ENCODE results near the gene SPACA7.
"Not testable (repeated sequence)": the region's sequence is repeated elsewhere in the genome, so short reads cannot be mapped to it uniquely, and the experiment has no call there.

The SPACA7 gene

DNA sequence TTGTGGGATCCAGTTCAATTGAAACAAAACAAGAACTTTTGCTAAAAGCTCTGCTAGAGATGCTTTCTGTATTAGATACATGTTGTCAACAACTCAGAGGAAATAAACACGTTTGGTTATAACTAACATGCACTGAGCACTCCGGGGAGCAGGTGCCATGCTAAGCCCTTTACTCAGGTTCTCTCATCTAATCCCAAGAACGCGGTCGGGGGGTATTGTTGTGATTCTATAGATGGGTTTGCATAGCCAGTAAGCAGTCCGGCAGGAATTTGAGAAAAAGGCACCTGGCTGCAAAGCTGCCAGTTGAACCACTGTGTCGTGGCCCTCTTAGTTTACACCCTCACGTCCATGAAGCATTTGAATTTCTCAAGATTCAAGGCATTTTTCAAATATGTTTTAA is 24.3 kb upstream of the SPACA7 start:
- DNase-seq = no peak

DNA sequence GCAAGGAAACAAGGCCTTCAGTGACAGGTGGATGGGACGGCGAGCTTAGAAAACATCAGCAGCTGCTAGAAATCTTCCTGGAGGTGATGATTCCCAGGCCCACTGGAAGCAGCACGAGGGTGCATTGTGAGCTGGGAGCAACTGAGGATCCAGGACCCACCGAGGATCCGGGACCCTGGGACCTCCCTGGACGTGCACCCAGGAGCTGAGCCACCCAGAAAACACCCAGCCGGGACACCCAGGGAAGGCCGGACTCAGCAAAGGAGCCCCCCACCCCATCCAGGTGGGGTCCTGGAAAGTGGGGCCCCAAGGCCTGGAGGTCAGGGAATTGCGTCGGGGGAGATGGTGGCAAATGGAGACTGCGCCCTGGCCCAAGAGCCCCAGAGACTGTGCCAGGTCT is 22.3 kb upstream of the SPACA7 start:
- no peak for DNase-seq

DNA sequence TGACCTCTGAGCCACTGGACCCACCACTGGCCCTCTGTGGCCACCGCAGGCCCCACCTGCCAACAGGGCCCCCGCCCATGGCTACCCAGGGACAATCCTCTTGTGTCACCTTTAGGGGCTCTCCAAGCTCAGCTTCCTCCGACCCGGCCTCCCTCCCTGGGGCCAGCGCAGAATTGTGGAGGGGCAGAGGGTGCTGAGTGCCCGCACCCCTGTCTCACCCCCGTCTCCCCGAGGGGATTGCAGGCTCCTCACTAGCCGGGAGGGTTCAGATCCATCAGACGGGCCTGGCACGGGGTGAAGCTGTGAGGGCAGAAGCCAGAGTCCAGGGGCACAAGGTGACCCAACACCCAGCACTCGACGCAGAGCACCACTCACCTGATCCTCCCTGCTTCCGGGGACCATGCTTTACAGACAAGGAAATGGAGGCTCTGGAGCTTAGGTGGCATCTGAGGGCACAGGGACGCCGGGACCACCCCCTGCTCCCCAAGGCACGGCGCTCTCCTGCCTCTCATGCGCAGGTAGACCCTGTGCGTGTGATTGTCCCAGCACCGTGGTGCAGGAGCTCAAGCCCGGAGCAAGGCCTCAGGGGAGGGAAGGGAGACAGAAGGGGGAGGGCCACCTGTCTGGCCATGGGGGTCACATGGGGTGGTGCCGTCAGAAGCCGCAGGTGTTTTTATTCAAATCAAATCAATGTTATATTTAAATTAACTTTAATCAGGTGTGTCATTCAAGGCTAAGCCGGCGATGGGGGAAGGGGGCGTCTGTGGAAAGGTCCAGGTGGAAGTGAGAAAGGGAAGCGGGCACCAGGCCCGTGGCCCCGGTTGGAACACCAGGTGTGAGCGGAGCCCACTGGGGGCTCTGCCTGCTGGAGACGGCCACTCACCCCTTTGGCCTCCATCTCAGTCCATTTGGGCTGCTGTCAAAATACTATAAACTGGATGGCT is 21.6 kb upstream of the SPACA7 start:
- DNase-seq = no peak

DNA sequence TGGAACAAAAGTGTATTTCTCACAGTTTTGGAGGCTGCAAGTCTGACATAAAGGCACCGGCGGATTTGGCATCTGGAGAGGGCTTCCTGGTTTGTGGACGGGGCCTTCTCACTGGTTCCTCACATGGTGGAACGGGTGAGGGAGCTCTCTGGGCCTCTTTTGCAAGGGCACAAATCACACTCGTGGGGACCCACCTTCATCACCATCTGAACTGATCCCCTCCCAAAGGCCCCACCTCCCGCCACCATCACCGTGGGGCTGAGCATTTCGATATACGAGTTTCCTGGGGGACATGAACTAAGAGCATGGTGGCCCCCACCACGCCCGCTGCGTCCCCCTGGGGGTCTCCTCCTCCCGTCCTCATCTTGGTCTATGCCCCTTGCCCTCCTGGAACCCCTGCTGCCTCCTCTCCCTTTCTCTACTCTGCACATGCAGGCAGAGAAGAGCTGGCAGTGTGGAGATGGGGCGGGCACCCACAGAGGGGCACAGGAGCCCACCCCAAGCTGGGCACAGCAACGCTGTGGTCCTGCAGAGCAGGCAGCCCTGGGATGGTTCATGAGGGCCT is 20.8 kb upstream of the SPACA7 start:
- DNase-seq = no peak

DNA sequence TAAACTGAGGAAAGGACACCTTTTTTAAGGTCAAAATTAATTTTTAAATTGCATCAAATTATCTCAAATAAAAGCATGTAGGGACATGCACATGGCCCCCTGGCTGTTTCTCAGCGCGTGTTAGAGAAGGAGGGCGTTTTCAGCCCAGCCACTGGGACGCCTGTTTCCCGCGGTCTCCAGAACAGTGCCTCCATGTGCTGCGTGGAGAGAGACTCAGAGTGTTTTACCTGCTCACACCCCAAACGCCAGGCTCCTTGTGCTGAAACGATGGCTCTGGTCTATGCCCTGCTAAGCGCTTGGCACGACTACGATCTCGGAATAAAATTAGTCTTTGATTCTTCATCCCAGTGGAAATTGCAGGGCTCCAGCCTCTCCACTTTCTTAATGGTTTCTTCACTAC is 20.0 kb upstream of the SPACA7 start:
- DNase-seq = no peak

DNA sequence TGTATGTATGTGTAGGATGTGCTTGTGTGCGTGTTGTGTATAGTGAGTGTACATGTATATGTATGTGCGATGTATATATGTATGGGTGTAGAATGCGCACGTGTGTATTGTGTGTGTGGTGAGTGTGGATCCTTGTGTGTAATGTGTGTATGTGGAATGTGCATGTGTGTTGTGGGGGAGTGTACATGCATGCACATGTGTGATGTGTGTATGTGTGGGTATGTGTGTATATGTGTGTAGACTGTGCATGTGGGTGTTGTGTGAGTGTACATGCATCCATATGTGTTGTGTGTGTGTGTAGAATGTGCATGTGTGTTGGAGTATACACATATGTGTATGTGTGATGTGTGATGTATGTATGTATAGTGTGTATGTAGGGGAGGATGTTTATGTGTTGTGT is 18.0 kb upstream of the SPACA7 start:
- DNase-seq = no peak

DNA sequence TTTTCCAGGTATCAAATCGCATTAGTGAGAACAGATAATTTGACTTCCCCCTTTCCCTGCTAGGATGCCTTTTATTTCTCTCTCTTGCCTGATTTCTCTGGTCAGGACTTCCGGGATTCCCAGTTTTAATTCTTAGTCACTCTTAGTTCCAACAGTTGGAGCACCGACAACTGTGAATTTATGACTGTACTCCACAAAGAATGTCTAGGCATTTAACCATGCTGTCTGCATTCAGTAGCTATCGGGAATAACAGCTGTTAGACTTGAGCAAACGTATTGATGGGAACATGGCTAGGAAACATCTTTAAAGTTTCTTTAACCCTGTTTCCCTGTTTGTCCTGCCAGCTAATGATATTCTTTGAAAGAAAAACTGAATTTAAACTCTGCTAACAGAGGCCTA is 14.1 kb upstream of the SPACA7 start:
- no peak for DNase-seq

DNA sequence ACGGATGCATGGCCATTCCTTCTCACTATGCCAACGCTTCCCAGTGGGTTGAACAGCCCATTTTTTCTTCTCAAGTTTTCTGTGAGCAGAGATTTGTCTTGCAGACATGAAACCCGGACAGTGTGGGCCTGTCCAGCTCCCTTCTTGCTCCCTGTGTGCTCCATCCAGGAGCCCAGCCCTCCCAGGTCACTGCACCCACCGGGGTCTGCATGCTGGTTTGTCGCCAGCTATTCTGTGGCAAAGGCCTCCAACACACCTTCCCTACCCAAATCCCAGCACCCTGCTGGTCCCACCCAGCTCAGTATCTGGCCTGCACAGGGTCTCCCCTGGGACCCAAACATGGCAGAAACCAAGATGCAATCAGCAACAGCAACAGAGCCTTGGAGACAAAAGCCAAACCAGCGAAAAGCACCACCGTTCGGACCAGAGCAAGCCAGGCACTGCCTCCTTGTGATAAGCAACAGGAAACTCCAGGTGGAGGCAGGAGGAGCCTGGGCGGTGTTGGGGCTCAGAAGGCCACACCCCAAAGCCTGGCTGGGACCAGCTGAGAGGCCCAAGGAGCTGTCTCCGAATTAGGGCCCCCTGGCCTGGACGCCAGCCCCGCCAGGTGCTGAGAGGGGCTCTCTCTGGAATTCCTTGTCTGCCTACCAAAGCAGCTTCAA is 12.2 kb upstream of the SPACA7 start:
- DNase-seq = no peak

DNA sequence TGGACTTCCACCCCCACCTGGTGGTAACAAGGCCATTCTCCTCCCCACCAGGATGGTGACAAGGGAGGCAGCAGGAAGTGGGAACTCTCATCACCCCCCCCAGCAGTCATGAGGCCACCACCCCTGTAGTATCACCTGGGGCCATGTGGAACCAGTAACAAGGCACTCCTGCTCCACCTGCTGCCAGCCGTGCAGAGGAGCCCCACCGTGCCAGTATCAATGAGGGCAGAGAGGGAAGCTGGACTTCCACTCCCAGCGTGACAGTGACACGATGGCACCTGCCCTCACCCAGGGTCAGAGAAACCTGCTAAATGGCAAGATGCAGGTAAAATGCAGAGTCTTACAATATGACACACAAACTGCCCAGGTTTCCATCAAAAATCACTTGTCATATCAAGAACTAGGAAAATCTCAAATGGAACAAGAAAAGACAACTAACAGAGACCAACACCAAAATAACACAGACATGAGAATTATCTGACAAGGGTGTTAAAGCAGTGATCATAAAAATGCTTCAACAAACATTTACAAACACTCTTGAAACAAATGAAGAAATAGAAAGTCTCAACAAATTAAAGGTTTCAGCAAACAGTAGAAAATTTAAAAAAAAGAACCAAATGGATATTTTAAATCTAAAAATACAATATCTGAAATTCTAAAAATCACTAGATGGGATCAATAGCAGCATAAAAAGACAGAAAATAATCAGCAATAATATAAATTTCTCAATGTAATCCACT is 9.1 kb upstream of the SPACA7 start:
- no peak for DNase-seq

DNA sequence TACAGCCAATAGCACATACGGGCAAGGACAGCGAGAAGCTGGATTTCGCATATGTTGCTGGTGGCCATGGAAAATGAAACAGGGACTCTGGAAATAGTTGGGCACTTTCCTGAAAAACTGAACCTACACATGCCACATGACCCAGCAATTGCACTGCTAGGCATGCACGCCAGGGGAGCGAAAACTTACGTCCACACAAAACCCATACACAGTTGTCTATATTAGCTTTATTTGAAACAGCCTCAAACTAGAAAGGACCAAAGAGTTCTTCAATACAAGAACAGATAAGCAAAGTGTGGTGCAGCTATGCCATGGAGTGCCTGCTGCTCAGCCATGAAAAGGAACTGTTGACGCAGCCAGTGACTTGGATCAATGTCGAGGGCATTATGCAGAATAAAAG is 7.3 kb upstream of the SPACA7 start:
- DNase-seq = no peak

DNA sequence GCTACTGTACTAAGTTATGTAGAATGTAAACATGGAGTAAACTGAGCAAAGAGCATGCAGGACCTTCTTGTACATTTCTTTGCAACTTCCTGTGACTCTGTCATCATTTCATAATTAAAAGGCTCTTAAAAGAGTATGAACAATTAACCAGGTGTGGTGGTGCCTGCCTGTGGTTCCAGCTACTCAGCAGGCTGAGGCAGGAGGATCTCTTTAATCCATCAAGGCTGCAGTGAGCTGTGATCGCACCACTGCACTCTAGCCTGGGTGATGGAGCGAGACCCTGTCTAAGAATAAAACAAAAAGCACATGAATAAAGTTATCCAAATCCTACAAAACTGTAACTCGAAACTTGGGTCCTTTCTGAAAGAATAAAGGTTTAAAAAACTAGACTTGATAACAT is 5.8 kb upstream of the SPACA7 start:
- DNase-seq = no peak

DNA sequence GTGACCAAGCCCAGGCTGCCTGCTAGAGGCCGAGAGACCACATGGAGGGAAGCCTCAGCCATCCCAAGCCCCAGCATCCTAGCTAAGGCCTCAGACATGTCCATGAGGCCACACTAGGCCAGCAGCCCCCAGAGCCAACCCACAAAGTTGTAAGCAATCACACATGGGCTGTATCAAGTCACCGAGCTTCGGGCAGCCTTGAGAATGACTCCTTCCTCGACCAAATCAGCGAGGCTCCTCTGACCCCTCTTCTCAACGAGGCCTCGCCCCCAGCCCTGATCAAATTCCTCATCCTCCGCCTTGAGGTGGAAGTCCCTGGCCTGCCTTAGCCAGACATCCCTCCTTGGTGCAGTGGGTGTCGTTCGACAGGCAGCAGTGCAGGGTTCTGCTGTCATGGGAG is 1.9 kb upstream of the SPACA7 start:
- no peak for DNase-seq

DNA sequence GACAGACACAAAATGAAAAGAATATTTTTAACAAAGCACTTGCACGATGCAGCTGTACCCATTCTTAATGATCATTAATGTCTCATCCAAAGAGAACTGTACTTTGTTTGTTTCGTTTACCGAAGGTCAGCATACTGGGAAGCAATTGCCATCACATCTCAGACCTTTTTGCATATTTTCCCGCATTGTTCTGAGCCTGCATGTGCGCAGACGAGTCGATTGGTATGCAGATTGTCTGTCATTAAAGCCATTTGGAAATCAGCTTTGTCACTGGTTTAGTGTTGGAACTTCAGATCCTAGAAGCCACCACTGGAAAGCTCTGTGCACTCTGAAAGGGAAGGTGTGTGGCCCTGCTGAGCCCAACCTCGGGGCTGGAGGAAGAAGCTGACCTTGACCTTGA is 15.6 kb downstream of the SPACA7 start:
- no peak for DNase-seq

DNA sequence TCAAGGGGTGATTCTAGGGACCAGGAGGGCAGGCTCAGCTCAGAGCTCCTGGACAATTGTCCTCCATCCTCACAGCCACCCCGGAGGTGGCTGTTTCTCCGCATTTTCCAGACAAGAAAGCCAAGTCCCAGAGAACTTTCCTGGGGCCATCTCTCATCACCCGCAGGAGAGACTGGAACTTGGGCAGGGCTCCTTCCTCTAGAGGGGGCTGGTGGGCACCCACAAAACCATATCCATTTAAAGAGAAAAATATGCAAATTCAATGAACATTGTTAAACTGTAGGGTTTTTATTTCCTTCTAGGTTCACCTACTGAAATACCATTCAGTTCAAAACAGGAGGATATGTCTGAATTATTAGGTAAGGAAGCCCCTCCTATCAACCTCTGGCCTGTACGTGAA is 16.6 kb downstream of the SPACA7 start:
- no peak for DNase-seq

DNA sequence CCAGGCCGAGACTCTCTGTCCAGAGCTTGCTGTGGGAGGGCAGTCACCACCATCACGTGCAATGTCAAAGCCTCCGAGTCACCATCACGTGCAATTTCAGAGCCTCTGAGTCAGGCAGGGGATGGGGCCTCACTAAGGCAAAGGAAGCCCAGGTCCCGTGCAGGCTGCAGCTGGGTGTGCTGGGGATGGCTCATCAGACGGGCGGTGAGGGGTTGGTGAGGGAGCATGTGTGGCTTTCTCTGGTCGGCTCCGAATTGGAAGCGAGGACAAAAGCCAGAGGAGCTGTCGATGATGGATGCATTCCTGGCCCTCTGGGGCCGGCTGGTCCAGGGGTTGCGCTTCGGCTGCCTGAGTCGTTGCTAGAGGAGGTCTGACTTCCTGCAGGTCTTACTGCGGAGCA is 18.9 kb downstream of the SPACA7 start:
- DNase-seq = not testable (repeated sequence)

DNA sequence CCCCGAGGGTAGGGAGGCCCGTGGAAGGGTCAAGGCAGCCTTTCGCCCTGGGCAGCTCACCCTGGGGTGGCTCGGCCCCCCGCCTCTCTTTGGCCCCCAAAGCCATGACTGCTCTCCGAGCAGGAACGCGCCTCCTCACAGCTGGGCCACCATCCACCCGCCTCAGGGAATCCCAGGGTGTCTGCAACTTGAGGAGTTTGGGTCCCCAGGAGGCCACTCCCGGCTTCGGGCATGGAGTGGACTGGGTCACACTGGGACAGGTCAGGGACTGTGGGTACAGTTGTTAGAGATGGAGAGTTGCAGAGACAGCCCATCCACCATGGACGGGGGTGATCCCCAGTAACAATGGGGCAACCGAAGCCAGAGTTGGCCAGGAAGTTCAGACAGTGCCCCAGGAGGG is 19.8 kb downstream of the SPACA7 start:
- not testable (repeated sequence) for DNase-seq

DNA sequence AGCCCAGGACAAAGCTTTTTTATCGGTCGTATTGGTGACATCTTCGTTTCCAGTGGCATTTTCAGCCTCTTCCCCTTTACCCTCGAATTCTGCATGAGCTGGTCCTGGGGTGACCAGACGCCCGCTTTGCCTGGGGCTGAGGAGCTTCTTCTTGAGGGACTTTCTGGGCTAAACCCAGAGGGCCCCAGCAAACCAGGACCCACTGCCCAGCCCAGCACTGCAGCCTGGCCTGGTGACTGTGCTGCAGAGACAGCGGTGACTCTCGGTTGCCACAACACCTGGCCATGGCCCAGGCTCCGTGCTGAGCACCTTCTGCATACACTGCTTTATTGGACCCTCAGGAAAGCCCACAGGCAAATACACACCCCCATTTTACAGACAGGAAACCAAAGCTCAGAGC is 21.0 kb downstream of the SPACA7 start:
- no peak for DNase-seq

DNA sequence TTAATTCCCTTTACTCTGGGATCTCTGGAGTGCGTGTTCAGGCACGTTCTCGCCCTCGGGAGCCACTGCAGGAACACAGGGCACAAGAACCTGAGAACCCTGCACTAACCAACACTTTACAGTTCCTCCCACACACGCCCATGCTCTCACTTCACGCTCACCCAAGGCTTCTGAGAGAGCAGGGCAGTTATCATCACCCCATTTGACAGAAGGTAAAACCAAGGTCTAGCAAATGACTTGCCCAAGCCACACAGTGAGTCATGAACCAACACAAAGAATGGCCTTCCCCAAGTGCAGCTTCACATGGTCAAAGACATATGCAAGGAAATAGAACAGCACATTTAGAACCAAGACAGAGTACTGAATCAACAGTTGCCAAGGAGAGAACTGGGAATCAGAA is 22.2 kb downstream of the SPACA7 start:
- not testable (repeated sequence) for DNase-seq

DNA sequence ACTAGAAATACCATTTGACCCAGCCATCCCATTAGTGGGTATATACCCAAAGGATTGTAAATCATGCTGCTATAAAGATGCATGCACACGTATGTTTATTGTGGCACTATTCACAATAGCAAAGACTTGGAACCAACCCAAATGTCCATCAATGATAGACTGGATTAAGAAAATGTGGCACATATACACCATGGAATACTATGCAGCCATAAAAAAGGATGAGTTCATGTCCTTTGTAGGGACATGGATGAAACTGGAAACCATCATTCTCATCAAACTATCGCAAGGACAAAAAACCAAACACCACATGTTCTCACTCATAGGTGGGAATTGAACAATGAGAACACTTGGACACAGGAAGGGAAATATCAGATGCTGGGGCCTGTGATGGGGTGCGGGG is 33.7 kb downstream of the SPACA7 start:
- not testable (repeated sequence) for DNase-seq

DNA sequence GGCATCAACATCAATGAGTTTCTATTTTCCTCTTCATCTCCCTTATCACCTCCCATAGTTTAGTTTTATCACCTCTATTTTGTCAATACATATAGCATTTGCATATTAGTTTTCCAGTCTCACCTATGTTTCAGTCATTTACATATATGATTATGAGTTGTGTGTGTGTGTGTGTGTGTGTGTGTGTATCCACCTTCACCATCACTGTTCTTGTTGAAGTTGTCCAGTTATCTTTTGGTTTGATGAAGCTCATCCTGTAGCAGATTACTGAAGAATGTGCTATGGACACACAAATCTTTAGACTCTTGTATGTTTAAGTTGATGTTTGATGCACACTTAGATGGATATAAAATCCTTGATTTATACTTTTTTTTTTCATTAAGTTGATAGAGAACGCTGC is 40.5 kb downstream of the SPACA7 start:
- no peak for DNase-seq

DNA sequence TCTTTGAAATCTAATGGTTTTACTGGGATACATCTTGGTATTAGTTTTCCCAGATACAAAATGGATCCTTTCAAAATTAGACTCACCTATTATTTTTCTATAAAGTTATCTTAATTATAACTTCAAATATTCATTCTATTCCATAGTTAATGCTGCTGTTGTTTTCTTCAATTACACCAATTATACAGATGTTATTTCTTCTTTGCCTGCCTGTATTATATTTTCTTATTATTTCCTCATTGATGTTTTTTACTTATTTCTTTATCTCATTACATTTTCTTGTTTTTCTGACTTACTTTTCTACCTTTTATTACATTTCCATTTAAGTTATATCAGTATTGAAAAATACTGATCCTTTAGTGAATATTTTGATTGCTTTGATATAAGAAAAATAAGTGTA is 40.9 kb downstream of the SPACA7 start:
- DNase-seq = no peak

DNA sequence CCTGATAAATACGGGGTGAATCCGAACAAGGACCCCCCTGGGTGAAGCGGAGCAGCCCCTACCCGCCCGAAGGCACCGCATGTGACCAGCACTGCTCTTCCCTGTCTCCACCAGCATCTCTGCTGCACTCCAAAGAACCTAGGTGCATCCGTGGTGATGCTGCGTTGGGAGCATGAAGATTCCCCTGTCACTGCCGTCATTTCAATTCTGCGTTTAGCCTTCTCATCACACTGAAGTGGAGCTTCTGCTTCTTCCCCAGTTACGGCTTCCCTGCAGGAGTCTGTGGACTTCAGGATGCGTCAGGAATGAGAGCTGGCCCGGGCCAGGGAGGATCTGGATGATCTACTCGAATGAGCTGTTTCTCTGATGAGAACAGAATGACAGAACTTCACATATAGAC is 47.9 kb downstream of the SPACA7 start:
- no peak for DNase-seq

DNA sequence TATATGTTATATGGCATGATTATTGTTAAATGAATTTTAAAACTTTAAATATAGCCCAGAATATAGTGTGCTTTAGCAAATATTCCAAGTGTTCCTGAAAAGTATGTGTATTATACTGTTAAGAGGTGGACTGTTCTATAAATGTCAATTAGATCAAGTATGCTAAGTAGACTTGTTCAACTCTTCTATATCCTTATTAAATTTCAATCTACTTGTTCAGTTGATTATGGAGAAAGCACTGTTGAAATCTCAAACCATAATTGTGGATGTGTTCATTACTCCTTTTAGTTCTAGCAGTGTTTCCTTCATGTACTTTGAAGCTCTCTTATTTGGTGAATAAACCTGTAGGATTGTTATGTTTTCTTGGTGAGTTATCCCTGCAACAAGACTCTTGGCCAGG is 52.5 kb downstream of the SPACA7 start:
- DNase-seq = no peak

DNA sequence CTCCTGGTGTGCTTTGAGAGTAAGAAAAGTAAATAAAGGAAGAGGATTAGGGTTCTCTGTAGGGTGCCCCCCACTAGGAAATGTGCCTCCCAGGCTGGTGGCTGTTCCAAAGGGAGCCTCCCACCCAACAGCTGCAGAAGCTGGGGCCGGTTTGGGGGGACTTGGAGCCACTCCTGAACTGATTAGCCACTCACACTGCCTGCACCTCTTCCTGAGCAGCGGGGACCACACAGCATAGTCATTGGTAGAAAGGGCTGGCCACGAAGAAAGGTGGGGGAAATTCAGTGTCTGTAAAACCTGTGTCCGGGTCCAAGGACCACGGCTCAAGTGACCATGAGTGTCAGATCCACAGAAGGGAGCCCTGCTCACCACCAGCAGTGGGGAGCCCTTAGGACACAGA is 55.6 kb downstream of the SPACA7 start:
- no peak for DNase-seq

Measured in activated CD4-positive, CD25-positive, alpha-beta regulatory T cell treated with anti-CD3 and anti-CD28 coated beads, Interleukin-2, amount 50 U/mL, for 72 hours (primary cell).